Heart right ventricle (tissue), 16 donors: ENCODE results near the gene FOXRED2. TPM values are rescaled to one million over a fixed set of nuclear protein-coding genes. Genes with fewer than 3 reads are reported as not detected.

Experiments used
- ATAC-seq, 8 donors: fragments of 200-7000 bp; cut with Tn5 transposase; one replicate each; pipeline ENCODE4 v1.9.1; 2020; ENCODE audit warnings: mild to moderate bottlenecking in 8 of 8, moderate library complexity in 8 of 8, moderate number of reproducible peaks in 1 of 8
- DNase-seq, 2 donors: peaks; one replicate each; pipeline ENCODE4 v3.0.0-alpha.2; 2020
- H3K27ac ChIP-seq, 10 donors: fragments of 200-600 bp; sonication (generic) in 2 of 10; one replicate each; pipeline versions ENCODE4 v1.5.0 to v1.8.0; 2020 to 2022; ENCODE audit warnings: mild to moderate bottlenecking in 3 of 10
- H3K27me3 ChIP-seq, 7 donors: fragments of 200-600 bp; one replicate each; pipeline ENCODE4 v1.8.0; 2021 to 2022; ENCODE audit warnings: mild to moderate bottlenecking in 2 of 7
- H3K36me3 ChIP-seq, 9 donors: fragments of 200-600 bp; sonication (generic) in 1 of 9; one replicate each; pipeline versions ENCODE4 v1.5.0 to v1.8.0; 2020 to 2022; ENCODE audit warnings: mild to moderate bottlenecking in 2 of 9
- H3K4me1 ChIP-seq, 9 donors: fragments of 200-600 bp; sonication (generic) in 1 of 9; one replicate each; pipeline versions ENCODE4 v1.5.0 to v1.8.0; 2020 to 2022; ENCODE audit warnings: mild to moderate bottlenecking in 4 of 9
- H3K4me3 ChIP-seq, 10 donors: fragments of 200-600 bp; sonication (generic) in 2 of 10; one replicate each; pipeline versions ENCODE4 v1.5.0 to v1.8.0; 2020 to 2022; ENCODE audit warnings: mild to moderate bottlenecking in 7 of 10, moderate library complexity in 2 of 10
- H3K9me3 ChIP-seq, 11 donors: fragments of 200-600 bp in 10 of 11; sonication (generic) in 2 of 11; one replicate each; pipeline versions ENCODE4 v1.5.0 to v1.8.0; 2013 to 2022; ENCODE audit warnings: mild to moderate bottlenecking in 2 of 11, control low read depth in 1 of 11, moderate library complexity in 1 of 11
- CTCF ChIP-seq, 9 donors: fragments of 200-600 bp; sonication (generic) in 2 of 9; IDR thresholded peaks; one replicate each; pipeline versions ENCODE4 v1.5.0 to v1.8.0; 2021 to 2022; ENCODE audit warnings: antibody characterized with exemption in 9 of 9, mild to moderate bottlenecking in 5 of 9, moderate library complexity in 1 of 9
- WGBS, 2 donors: extraction: QIAGEN DNeasy Blood & Tissue Kit; methylation state at CpG; one replicate each; pipeline ENCODE4 v1.1.7; 2013; ENCODE audit warnings: inconsistent platforms in 1 of 2; 5-methylcytosine and 5-hydroxymethylcytosine counted together
- intact Hi-C, 10 donors: fragments of 100-400 bp; cut with DNase I; formaldehyde crosslinking; loops; one replicate each; pipeline versions ENCODE4 v1.11.1 to v1.14.2; 2022
- polyA plus RNA-seq, 2 donors: library from polyadenylated mRNA; stranded (reverse); fragments of 200-250 nt; gene quantifications; one replicate each; pipeline ENCODE4 v1.2.3, GENCODE V29; 2013
- total RNA-seq, 10 donors: library from RNA; stranded (reverse); fragmentation: NEBNext Ultra II Directional in 3 of 10; extraction: Animal tissue kit (Norgen Biotek cat#: 25700) in 3 of 10; gene quantifications; one replicate each; pipeline versions ENCODE4 v1.2.1 to v1.2.4, GENCODE V29; 2021 to 2023
- donor health status: Arrhythmogenic right ventricular cardiomyopathy.
- donor health status: ischemic (EF 13 %, LVEDD 7.1; RV severe dilation, severe dysfunction).
- donor health status: healthy with polysubstance abuse.
- donor health status: DM: no; HTN: yes; CAD: no.
- donor health status: DM: no; HTN: no; CAD: no.
- donor health status: ischemic (EF 25% LVEDD 6.9; RV normal size, moderate dysfunction).
- donor health status: ischemic (EF 25% LVEDD 5.7; RV mildly dilated, moderate dysfunction).
- donor health status: healthy.
- donor health status: DM: yes; HTN: yes; CAD: no.
- donor health status: Ischemic cardiomyopathy.
- donor health status: ischemic (EF 35%, LVEDD 5.7; RV mildly dilated, moderate dysfunction).
- donor health status: nonischemic (EF 11% LVEDD 7.7; RV severe dilation, severe dysfunction).
- donor health status: DM: yes; HTN: yes; CAD: no.
- donor health status: PGD.
- donor health status: ischemic (EF 29% LVEDD 5.4; RV normal size, mild dysfunction).
- donor health status: nonischemic (EF 23%, LVEDD 6.1; RV moderate dilation, normal function).

FOXRED2 gene
- total and polyA plus RNA-seq, 12 donors = 2.2 to 15.7 (median 8.5) TPM

GRCh38 chr22:36507518-36508010 lies 724 bp upstream of the FOXRED2 start:
- DNase-seq (no peak), ATAC-seq (no peak)
- intact Hi-C loops = no loop called here
- Histone ChIP-seq H3K36me3 (peaks cover 0 to 39% (median 18%) of the 10 kb centered on the region in 9 donors), H3K27ac (peak overlapping the region in 9 of 10 donors; percentile 56 to 86 (median 77)), H3K9me3 (no peaks in the 10 kb centered on the region), H3K27me3 (no peaks in the 10 kb centered on the region), H3K4me1 (peaks cover 0 to 39% (median 21%) of the 10 kb centered on the region in 9 donors), H3K4me3 (peak overlapping the region in 8 of 10 donors; percentile 51 to 78 (median 64))
- TF ChIP-seq CTCF (IDR thresholded peaks at IDR 0.05) = no peak
- 89 to 93% methylated on average over 5 to 6 of the region's 6 CpGs for WGBS, 2 donors

GRCh38 chr22:36505998-36506635 lies 723 bp downstream of the FOXRED2 start:
- DNase-seq = peak in 1 of 2 donors; percentile 33
- peak overlapping the region in 6 of 10 donors; percentile 77 to 86 (median 80) for H3K27ac ChIP-seq
- 95 to 97% methylated on average over 60 of the region's 60 CpGs for WGBS, 2 donors
- peaks cover 0 to 39% (median 21%) of the 10 kb centered on the region in 9 donors for H3K4me1 ChIP-seq
- no peaks in the 10 kb centered on the region for H3K9me3 ChIP-seq
- intact Hi-C loops = no loop called here
- H3K36me3 ChIP-seq = peaks cover 0 to 27% (median 7%) of the 10 kb centered on the region in 9 donors
- H3K4me3 ChIP-seq = peak overlapping the region in 9 of 10 donors; percentile 42 to 78 (median 62)
- no peaks in the 10 kb centered on the region for H3K27me3 ChIP-seq
- TF ChIP-seq CTCF (IDR thresholded peaks at IDR 0.05) = no peak
- peak in 3 of 8 donors; percentile 3 to 53 (median 5) for ATAC-seq

- no peak overlapping the region for H3K4me3 ChIP-seq
- H3K27ac ChIP-seq = no peak overlapping the region
- TF ChIP-seq CTCF (IDR thresholded peaks at IDR 0.05) = no peak
- intact Hi-C loops = no loop called here
- peaks cover 0 to 16% (median 0%) of the 10 kb centered on the region in 9 donors for H3K4me1 ChIP-seq
- ATAC-seq = no peak
- H3K9me3 ChIP-seq = no peaks in the 10 kb centered on the region
- H3K36me3 ChIP-seq = peaks cover 0 to 31% (median 0%) of the 10 kb centered on the region in 9 donors
- WGBS, 2 donors = 85 to 88% methylated on average over 30 of the region's 30 CpGs
- H3K27me3 ChIP-seq = no peaks in the 10 kb centered on the region
- DNase-seq = no peak
These were observed 8.8 kb downstream of the FOXRED2 start for GRCh38 chr22:36497910-36498665.

- Histone ChIP-seq H3K36me3 (peaks cover 0 to 44% (median 0%) of the 10 kb centered on the region in 9 donors), H3K4me1 (peaks cover 0 to 16% (median 0%) of the 10 kb centered on the region in 9 donors), H3K27me3 (no peaks in the 10 kb centered on the region), H3K4me3 (no peak overlapping the region), H3K27ac (peak overlapping the region in 1 of 10 donors; percentile 44), H3K9me3 (no peaks in the 10 kb centered on the region)
- ATAC-seq = peak; percentile 46 to 78 (median 60)
- peak in 1 of 2 donors; percentile 48 for DNase-seq
- intact Hi-C loops = no loop called here
- WGBS, 2 donors = 73 to 75% methylated on average over 16 of the region's 16 CpGs
- no peak for TF ChIP-seq CTCF (IDR thresholded peaks at IDR 0.05)
These were observed 13.1 kb downstream of the FOXRED2 start for GRCh38 chr22:36493690-36494110.
